MCF 10A (cell line): ENCODE data around the gene EIF4E1B. TPM values are rescaled to one million over a fixed set of nuclear protein-coding genes. Genes with fewer than 3 reads are reported as not detected.

Experiments
- BruUV-seq: library from RNA; stranded (reverse); fragments of 400-500 nt; replicated peaks from 2 replicates; lab custom pipeline; 2021; lab: Mats Ljungman, UMichigan
- CTCF ChIA-PET: fragments of 300-600 bp; sonication (Branson Sonifier 250); formaldehyde crosslinking; extraction: SDS; loops from one replicate; lab custom pipeline; 2021; ENCODE audit warnings: antibody characterized with exemption, inconsistent platforms; lab: Yijun Ruan, JAX
- POLR2A ChIA-PET: fragments of 300-600, 350-650 bp; sonication (Branson Sonifier 250); formaldehyde crosslinking; extraction: SDS; loops from one replicate; lab custom pipeline; 2020; ENCODE audit warnings: antibody characterized with exemption, inconsistent platforms; lab: Yijun Ruan, JAX
- DNase-seq: peaks from one replicate; pipeline ENCODE4 v3.0.0-alpha.2; 2018; ENCODE audit not compliant: unreplicated experiment
- H3K27ac Mint-ChIP-seq: one replicate; pipeline ENCODE4 v1.8.0; 2022; ENCODE audit warnings: mild to moderate bottlenecking, low read depth, mixed read lengths; ENCODE audit not compliant: unreplicated experiment
- H3K27me3 Mint-ChIP-seq: one replicate; pipeline ENCODE4 v1.8.0; 2022; ENCODE audit warnings: mixed read lengths; ENCODE audit not compliant: insufficient read depth, unreplicated experiment
- H3K36me3 Mint-ChIP-seq: one replicate; pipeline ENCODE4 v1.8.0; 2022; ENCODE audit warnings: mild to moderate bottlenecking, moderate library complexity, mixed read lengths; ENCODE audit not compliant: insufficient read depth, unreplicated experiment
- H3K4me1 Mint-ChIP-seq: one replicate; pipeline ENCODE4 v1.8.0; 2022; ENCODE audit warnings: mixed read lengths; ENCODE audit not compliant: insufficient read depth, unreplicated experiment
- H3K4me3 Mint-ChIP-seq: one replicate; pipeline ENCODE4 v1.8.0; 2022; ENCODE audit warnings: mild to moderate bottlenecking, moderate library complexity, mixed read lengths; ENCODE audit not compliant: unreplicated experiment
- H3K9me3 Mint-ChIP-seq: one replicate; pipeline ENCODE4 v1.8.0; 2022; ENCODE audit warnings: mixed read lengths; ENCODE audit not compliant: unreplicated experiment
- intact Hi-C: fragments of 100-400 bp; cut with micrococcal nuclease; formaldehyde crosslinking; loops from 2 replicates; pipeline ENCODE4 v1.14.1; 2022
- total RNA-seq: library from RNA; stranded (reverse); gene quantifications from 2 replicates; pipeline ENCODE4 v1.2.3, GENCODE V29; 2022
- TF ChIP-seq, protein P1 (sequence below): fragments of 200-600 bp; IDR thresholded peaks from one replicate; pipeline ENCODE4 v1.8.0; 2022; ENCODE audit warnings: antibody characterized with exemption, mild to moderate bottlenecking; ENCODE audit not compliant: unreplicated experiment

Gene EIF4E1B
- total RNA-seq, 1 experiment from 2014 or later = not detected

- intact Hi-C loops = no loop called here
- peaks cover 6% of the 10 kb centered on the region for H3K4me1 Mint-ChIP-seq
- peaks cover 27% of the 10 kb centered on the region for H3K27me3 Mint-ChIP-seq
- ChIA-PET POLR2A (no interaction called here), CTCF (interaction anchor here (0.6 kb wide), 1 partner anchor 14 kb away, joined by 3 read pairs; no protein-coding TSS in a partner anchor)
- H3K4me3 Mint-ChIP-seq = no peak overlapping the region
- no peaks in the 10 kb centered on the region for H3K36me3 Mint-ChIP-seq
- no peak for DNase-seq
- H3K9me3 Mint-ChIP-seq = peaks cover 7% of the 10 kb centered on the region
- H3K27ac Mint-ChIP-seq = no peak overlapping the region
- TF ChIP-seq, protein P1, sequence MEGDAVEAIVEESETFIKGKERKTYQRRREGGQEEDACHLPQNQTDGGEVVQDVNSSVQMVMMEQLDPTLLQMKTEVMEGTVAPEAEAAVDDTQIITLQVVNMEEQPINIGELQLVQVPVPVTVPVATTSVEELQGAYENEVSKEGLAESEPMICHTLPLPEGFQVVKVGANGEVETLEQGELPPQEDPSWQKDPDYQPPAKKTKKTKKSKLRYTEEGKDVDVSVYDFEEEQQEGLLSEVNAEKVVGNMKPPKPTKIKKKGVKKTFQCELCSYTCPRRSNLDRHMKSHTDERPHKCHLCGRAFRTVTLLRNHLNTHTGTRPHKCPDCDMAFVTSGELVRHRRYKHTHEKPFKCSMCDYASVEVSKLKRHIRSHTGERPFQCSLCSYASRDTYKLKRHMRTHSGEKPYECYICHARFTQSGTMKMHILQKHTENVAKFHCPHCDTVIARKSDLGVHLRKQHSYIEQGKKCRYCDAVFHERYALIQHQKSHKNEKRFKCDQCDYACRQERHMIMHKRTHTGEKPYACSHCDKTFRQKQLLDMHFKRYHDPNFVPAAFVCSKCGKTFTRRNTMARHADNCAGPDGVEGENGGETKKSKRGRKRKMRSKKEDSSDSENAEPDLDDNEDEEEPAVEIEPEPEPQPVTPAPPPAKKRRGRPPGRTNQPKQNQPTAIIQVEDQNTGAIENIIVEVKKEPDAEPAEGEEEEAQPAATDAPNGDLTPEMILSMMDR = no peak
- BruUV-seq = no TSS peak
Observed at GRCh38 chr5:176637556-176637955, 7.1 kb downstream of the EIF4E1B start.

- ChIA-PET POLR2A (interaction anchor here (0.6 kb wide), 1 partner anchor 23 kb away, joined by 3 read pairs; no protein-coding TSS in a partner anchor), CTCF (interaction anchor here (0.8 kb wide), 1 partner anchor 22 kb away, joined by 4 read pairs; no protein-coding TSS in a partner anchor)
- peaks cover 22% of the 10 kb centered on the region for H3K27me3 Mint-ChIP-seq
Observed at GRCh38 chr5:176638437-176638836, 8.0 kb downstream of the EIF4E1B start.

GRCh38 chr5:176639208-176639607, 8.7 kb downstream of the EIF4E1B start:
- TF ChIP-seq, protein P1 = no peak
- intact Hi-C loops = no loop called here
- Mint-ChIP-seq H3K36me3 (no peaks in the 10 kb centered on the region), H3K27me3 (peaks cover 15% of the 10 kb centered on the region), H3K27ac (no peak overlapping the region), H3K4me3 (no peak overlapping the region), H3K9me3 (peaks cover 7% of the 10 kb centered on the region), H3K4me1 (no peaks in the 10 kb centered on the region)
- ChIA-PET POLR2A (interaction anchor here (0.6 kb wide), 1 partner anchor 24 kb away, joined by 3 read pairs; no protein-coding TSS in a partner anchor), CTCF (interaction anchor here (0.5 to 0.8 kb wide), 3 partner anchors 21 to 101 kb away, joined by 3 to 4 read pairs (median 3); no protein-coding TSS in a partner anchor)
- no peak for DNase-seq
- BruUV-seq = no TSS peak

More at GRCh38 chr5:176638437-176638836, 8.0 kb downstream of the EIF4E1B start:
- Mint-ChIP-seq H3K4me3 (no peak overlapping the region), H3K4me1 (peaks cover 6% of the 10 kb centered on the region), H3K36me3 (no peaks in the 10 kb centered on the region), H3K9me3 (peaks cover 7% of the 10 kb centered on the region), H3K27ac (no peak overlapping the region)
- DNase-seq = no peak
- no TSS peak for BruUV-seq
- intact Hi-C loops = no loop called here
- TF ChIP-seq, protein P1 = no peak

DNA sequence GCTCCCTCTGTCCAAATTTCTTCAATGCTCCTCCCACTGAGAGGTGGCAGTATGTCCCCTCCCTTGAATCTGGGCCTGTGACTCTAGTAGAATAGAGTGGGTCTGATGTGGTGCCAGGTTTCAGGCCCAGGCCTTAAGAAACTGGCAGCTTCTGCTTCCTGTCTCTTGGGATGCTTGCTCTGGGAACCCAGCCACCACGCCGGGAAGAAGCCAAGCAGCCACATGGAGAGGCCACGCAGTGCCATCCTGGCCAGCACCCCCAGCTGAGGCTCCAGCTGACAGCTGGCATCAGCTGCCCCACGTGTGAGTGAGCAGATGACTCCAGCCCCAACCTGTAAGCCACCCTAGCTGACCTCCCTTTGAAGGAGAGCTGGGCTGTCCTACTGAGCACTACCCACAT, 9.5 kb downstream of the EIF4E1B start:
- H3K4me1 Mint-ChIP-seq = no peaks in the 10 kb centered on the region
- H3K9me3 Mint-ChIP-seq = peaks cover 4% of the 10 kb centered on the region
- TF ChIP-seq, protein P1 = no peak
- intact Hi-C loops = no loop called here
- no peak for DNase-seq
- H3K36me3 Mint-ChIP-seq = no peaks in the 10 kb centered on the region
- H3K4me3 Mint-ChIP-seq = no peak overlapping the region
- no TSS peak for BruUV-seq
- H3K27ac Mint-ChIP-seq = no peak overlapping the region
- CTCF ChIA-PET = interaction anchor here (0.5 kb wide), 1 partner anchor 61 kb away, joined by 3 read pairs; no protein-coding TSS in a partner anchor
- POLR2A ChIA-PET = no interaction called here
- H3K27me3 Mint-ChIP-seq = peaks cover 7% of the 10 kb centered on the region
